Suprapubic skin (tissue), 3 donors: ENCODE results near the gene POLR1A.

Experiments used
- POLR2AphosphoS5 ChIP-seq, 3 donors: sonication (generic); formaldehyde crosslinking; IDR thresholded peaks; one replicate each; pipeline ENCODE4 v1.6.1; 2017; ENCODE audit warnings: antibody characterized with exemption in 3 of 3
- TF ChIP-seq, protein P1 (sequence below), 2 donors: fragments of 200-600 bp in 1 of 2; fragments of 450-650 bp in 1 of 2; sonication (generic) in 1 of 2; IDR thresholded peaks; one replicate each; pipeline ENCODE4 v1.5.1; 2016 to 2019; ENCODE audit warnings: antibody characterized with exemption in 2 of 2, mild to moderate bottlenecking in 1 of 2, moderate library complexity in 1 of 2

- TF ChIP-seq, protein P1, sequence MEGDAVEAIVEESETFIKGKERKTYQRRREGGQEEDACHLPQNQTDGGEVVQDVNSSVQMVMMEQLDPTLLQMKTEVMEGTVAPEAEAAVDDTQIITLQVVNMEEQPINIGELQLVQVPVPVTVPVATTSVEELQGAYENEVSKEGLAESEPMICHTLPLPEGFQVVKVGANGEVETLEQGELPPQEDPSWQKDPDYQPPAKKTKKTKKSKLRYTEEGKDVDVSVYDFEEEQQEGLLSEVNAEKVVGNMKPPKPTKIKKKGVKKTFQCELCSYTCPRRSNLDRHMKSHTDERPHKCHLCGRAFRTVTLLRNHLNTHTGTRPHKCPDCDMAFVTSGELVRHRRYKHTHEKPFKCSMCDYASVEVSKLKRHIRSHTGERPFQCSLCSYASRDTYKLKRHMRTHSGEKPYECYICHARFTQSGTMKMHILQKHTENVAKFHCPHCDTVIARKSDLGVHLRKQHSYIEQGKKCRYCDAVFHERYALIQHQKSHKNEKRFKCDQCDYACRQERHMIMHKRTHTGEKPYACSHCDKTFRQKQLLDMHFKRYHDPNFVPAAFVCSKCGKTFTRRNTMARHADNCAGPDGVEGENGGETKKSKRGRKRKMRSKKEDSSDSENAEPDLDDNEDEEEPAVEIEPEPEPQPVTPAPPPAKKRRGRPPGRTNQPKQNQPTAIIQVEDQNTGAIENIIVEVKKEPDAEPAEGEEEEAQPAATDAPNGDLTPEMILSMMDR (IDR thresholded peaks at IDR 0.05) = no peak
- TF ChIP-seq POLR2AphosphoS5 (IDR thresholded peaks at IDR 0.05) = no peak
Observed at GRCh38 chr2:86068136-86068588, 37.5 kb downstream of the POLR1A start.
